IPS DF 6.9 (cell line): ENCODE measurements around the gene TMEM221.

Experiments used
- DNase-seq: peaks from one replicate; pipeline ENCODE4 v3.0.0-alpha.2; 2013; ENCODE audit warnings: low read depth, low spot score
- H3K27ac ChIP-seq: one replicate; pipeline ENCODE4 v1.5.1; 2013; ENCODE audit warnings: low read length, control low read depth
- H3K27me3 ChIP-seq: 2 replicates; pipeline ENCODE4 v1.6.1; 2013; ENCODE audit warnings: mild to moderate bottlenecking, low read length; ENCODE audit not compliant: control insufficient read depth, insufficient read depth
- H3K36me3 ChIP-seq: 2 replicates; pipeline ENCODE4 v1.6.1; 2013; ENCODE audit warnings: low read length; ENCODE audit not compliant: control insufficient read depth, insufficient read depth
- H3K4me1 ChIP-seq: 2 replicates; pipeline ENCODE4 v1.6.1; 2013; ENCODE audit warnings: low read length; ENCODE audit not compliant: control insufficient read depth, insufficient read depth
- H3K4me3 ChIP-seq: 2 replicates; pipeline ENCODE4 v1.5.1; 2013; ENCODE audit warnings: mild to moderate bottlenecking, low read length
- H3K9me3 ChIP-seq: 2 replicates; pipeline ENCODE4 v1.6.1; 2013; ENCODE audit warnings: low read length, inconsistent platforms; ENCODE audit not compliant: control insufficient read depth, insufficient read depth
- WGBS: extraction: QIAGEN DNeasy Blood & Tissue Kit; methylation state at CpG from one replicate; pipeline ENCODE4 v1.1.7; 2013; ENCODE audit warnings: mixed read lengths, missing lambda C conversion rate; ENCODE audit not compliant: insufficient read length, insufficient coverage; 5-methylcytosine and 5-hydroxymethylcytosine counted together

Gene TMEM221

DNA sequence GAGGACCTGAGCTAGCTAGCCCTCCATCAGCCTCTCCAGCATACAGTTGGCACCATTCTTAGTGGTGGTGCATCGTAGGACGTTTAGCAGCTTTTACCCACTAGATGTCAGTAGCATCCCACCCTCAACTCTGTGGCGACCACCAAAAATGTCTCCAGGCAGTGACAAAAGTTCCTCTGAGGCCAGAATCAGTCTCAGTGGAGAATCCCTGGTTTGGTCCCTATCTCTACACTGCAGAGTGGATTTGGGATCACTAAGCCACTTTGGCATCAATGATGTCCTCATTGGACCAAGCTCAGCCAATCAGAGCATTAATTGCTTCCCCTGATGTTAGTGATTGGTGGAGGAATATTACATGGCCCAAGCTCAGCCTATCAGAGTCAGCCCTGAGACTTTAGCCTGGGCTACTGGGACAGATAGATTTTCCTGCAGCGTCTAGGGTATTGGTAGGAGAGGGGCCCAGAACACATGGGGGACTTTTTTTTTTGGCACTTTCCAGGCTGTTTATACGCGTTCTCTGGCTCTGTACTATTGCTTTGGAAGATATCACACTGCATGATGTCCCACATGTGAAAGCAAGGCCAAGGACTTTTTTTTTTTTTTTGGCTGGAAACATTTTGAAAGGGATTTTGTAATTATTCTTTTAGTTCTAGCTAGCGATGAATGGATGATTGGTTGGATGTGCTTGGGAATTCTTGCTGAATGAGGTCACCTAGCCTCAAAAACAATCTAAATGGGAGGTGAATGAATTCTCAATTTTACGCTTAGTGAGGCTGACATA is 7.0 kb downstream of the TMEM221 start:
- H3K27me3 ChIP-seq, result no peaks in the 10 kb centered on the region
- H3K4me3 ChIP-seq, result no peak overlapping the region
- H3K27ac ChIP-seq, result no peak overlapping the region
- no peak for DNase-seq
- no CpG with 5 or more reads among the region's 8 CpGs for WGBS
- no peaks in the 10 kb centered on the region for H3K36me3 ChIP-seq
- H3K4me1 ChIP-seq, result no peaks in the 10 kb centered on the region
- no peaks in the 10 kb centered on the region for H3K9me3 ChIP-seq

DNA sequence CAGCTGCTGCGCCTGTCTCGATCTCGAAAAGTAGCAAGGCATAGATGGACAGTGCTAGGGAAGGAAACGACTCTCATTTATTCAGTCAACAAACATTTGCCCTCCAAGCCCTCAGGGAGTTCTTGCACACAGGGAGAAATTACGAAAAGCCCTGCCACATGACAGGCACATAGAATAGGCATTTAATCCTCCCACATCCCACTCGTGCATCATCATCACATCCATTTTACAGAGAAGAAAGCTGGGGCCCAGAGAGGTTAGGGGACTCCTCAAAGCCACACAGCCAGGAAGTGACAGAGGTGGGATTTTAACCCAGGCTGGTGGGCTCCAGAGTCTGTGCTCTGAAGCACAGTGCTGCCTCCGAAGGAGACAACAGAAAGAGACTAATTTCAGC is 11.6 kb downstream of the TMEM221 start:
- no peak for DNase-seq
- no peaks in the 10 kb centered on the region for H3K36me3 ChIP-seq
- no CpG with 5 or more reads among the region's 7 CpGs for WGBS

DNA sequence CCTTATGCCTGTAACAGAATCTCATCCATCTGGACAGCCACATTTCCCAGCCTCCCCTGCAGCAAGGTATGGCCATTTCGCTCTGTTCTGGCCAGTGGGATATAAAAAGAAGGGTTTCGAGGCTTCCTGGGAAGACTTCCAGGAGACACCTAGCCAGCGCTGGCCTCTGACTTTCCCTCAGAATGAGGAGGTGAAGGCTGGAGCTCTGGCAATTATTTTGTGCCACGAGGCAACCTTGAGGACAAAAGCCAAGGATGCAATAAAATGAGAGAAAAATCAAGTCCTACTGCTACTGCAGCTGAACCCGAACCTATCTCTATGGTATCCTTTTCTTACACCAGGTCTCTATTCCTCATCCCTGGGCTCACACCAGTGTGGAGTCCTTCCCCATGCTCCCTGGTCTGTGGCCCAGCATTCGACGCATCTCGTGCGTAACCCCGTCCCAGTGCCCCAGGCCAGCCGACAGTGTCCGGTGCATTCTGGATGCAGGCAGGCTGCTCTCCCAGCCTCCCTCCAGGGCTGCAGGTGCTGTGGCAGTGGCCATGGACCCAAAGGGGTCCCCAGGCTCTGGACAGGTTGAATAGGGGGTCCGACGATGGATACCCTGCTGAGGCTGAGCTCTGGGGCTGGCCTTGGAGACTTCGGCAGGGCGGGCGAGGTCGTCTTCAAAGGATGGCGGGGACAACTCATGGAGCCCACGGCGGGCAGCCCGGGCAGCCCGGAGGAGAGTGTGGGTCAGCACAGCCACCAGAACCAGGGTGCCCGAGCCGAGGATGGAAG is 12.2 kb downstream of the TMEM221 start:
- no CpG with 5 or more reads among the region's 25 CpGs for WGBS
- Histone ChIP-seq H3K27ac (no peak overlapping the region), H3K36me3 (no peaks in the 10 kb centered on the region), H3K4me1 (no peaks in the 10 kb centered on the region), H3K27me3 (no peaks in the 10 kb centered on the region), H3K9me3 (no peaks in the 10 kb centered on the region), H3K4me3 (no peak overlapping the region)
- DNase-seq, result no peak

More for the DNA sequence above, 11.6 kb downstream of the TMEM221 start:
- Histone ChIP-seq H3K4me3 (no peak overlapping the region), H3K27ac (no peak overlapping the region), H3K9me3 (no peaks in the 10 kb centered on the region), H3K4me1 (no peaks in the 10 kb centered on the region), H3K27me3 (no peaks in the 10 kb centered on the region)

DNA sequence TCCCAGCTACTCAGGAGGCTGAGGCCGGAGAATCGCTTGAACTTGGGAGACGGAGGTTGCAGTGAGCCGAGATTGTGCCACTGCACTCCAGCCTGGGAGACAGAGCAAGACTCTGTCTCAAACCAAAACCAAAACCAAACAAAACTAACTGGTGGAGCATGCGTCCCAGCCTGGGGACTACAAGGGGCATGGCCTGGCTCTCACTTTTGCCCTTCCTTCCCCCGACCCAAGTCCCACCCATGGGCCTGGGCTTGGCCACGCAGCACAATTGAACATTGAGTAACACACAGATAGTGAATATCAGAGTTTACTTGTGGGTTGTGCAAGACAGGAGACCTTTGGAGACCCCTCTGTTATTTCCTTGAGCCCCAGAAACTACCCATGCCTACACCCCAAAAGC is 13.2 kb downstream of the TMEM221 start:
- Histone ChIP-seq H3K36me3 (no peaks in the 10 kb centered on the region), H3K4me1 (no peaks in the 10 kb centered on the region), H3K4me3 (no peak overlapping the region), H3K27ac (no peak overlapping the region), H3K27me3 (no peaks in the 10 kb centered on the region), H3K9me3 (no peaks in the 10 kb centered on the region)
- no CpG with 5 or more reads among the region's 7 CpGs for WGBS
- no peak for DNase-seq

DNA sequence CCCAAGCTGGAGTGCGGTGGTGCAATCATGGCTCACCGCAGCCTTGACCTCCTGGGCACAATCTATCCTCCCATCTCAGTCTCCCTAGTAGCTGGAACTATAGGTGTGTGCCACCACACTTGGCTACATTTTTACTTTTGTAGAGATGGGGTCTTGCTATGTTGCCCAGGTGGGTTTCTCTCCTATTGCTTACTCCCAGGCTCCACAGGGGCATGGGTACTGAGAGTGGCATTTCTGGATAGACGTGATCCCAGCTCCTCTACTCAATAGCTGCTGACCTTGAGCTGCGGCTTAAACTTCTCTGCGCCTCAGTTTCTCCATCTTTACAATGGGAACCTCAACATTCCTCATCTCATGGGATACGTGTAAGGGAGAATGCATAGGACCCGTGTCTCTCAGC is 17.1 kb downstream of the TMEM221 start:
- Histone ChIP-seq H3K4me1 (no peaks in the 10 kb centered on the region), H3K4me3 (no peak overlapping the region), H3K9me3 (no peaks in the 10 kb centered on the region), H3K36me3 (no peaks in the 10 kb centered on the region), H3K27me3 (no peaks in the 10 kb centered on the region), H3K27ac (no peak overlapping the region)
- DNase-seq, result no peak
- no CpG with 5 or more reads among the region's 7 CpGs for WGBS

DNA sequence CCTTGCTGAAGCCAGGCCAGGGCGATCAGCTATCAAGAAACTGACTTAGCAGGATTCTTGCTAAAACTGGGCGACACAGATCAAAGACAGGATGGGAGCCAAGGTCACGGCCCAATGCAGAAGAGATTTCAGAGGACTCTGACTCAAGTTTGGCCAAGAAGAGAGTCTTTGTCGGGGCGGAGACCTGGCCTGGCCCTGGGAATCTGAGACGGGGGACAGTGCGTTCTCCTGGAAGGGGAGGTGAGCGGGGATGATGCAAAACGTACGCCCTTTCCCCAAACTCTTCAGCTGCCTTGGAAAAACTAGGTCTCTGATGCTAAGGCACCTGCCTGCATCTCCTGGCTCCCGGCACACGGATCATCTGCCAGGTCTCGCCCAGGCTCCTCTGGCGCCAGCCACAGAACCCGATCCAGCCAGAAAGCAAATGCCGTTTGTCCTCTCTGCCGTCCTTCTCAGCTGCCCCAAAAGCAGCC is 18.8 kb downstream of the TMEM221 start:
- no CpG with 5 or more reads among the region's 17 CpGs for WGBS

DNA sequence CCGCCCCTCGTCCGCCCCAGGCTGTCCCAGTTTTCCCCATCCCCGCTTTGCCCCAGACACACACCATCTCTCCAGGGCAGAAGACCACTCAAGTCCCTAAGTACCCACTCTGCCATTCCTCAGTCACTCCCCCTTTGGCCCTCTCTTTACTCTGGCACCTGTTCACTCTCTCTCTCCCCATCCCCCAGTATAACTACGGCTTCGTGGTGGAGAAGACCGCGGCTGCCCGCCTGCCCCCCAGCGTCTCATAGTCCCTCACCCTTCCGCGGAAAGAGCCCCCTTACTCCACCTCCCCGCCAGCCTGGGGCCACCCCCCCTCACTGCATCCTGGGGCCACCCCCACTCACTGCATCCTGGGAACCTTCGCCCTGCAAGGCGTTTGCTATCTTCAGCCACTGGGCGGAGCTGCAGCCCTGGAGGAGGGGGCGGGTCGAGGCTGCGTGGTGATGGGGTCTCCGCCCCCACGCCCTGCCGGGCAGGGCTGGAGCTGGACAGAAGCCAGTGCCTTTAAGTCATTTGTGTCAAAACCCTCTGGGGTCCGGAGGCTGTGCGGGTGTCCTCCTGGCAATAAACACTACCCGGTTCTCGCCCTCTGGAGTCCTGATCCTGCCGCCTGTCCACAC is 23.6 kb downstream of the TMEM221 start:
- peak overlapping the region; percentile 18; the same call in 1 of the 2 replicates for H3K4me3 ChIP-seq

More for the DNA sequence above, 18.8 kb downstream of the TMEM221 start:
- Histone ChIP-seq H3K9me3 (no peaks in the 10 kb centered on the region), H3K36me3 (no peaks in the 10 kb centered on the region), H3K4me1 (no peaks in the 10 kb centered on the region), H3K27ac (no peak overlapping the region), H3K4me3 (no peak overlapping the region), H3K27me3 (no peaks in the 10 kb centered on the region)
- no peak for DNase-seq

DNA sequence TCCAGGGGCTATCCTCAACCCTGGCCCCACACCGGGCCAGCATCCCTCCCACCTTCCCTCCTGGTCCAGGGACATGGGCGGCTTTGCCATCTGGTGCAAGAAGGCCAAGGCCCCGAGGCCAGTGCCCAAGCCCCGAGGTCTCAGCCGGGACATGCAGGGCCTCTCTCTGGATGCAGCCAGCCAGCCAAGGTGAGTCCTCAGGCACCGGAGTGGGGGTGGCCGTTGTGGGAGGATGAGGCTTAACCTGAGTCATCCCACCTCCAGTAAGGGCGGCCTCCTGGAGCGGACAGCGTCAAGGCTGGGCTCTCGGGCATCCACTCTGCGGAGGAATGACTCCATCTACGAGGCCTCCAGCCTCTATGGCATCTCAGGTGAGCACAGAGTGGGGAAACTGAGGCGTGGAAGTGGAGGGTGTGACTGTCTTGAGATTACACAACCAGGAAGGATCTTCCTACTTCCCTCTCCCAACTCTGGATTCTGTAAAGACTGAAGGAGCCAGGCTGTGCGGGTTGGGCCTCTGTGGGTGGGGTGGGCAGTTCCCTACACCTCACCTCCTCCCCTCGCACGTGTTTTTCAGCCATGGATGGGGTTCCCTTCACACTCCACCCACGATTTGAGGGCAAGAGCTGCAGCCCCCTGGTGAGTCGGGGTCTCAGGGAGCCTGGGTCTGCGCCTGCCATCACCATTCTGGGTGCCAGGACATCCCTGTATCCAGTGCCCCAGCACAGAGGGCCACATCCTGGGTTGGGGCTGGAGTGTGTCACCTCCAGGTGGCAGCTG is 24.8 kb downstream of the TMEM221 start:
- Histone ChIP-seq H3K9me3 (no peaks in the 10 kb centered on the region), H3K27me3 (no peaks in the 10 kb centered on the region), H3K27ac (no peak overlapping the region), H3K36me3 (no peaks in the 10 kb centered on the region), H3K4me3 (no peak overlapping the region), H3K4me1 (0 out of 2 replicates have a peak, but pooled peaks cover 2% of the 10 kb centered on the region)
- WGBS, result no CpG with 5 or more reads among the region's 20 CpGs
- DNase-seq, result no peak

More for the DNA sequence above, 23.6 kb downstream of the TMEM221 start:
- 0 out of 2 replicates have a peak, but pooled peaks cover 2% of the 10 kb centered on the region for H3K4me1 ChIP-seq
- H3K36me3 ChIP-seq, result no peaks in the 10 kb centered on the region
- no peaks in the 10 kb centered on the region for H3K9me3 ChIP-seq
- WGBS, result no CpG with 5 or more reads among the region's 27 CpGs
- H3K27ac ChIP-seq, result no peak overlapping the region
- DNase-seq, result no peak
- no peaks in the 10 kb centered on the region for H3K27me3 ChIP-seq

DNA sequence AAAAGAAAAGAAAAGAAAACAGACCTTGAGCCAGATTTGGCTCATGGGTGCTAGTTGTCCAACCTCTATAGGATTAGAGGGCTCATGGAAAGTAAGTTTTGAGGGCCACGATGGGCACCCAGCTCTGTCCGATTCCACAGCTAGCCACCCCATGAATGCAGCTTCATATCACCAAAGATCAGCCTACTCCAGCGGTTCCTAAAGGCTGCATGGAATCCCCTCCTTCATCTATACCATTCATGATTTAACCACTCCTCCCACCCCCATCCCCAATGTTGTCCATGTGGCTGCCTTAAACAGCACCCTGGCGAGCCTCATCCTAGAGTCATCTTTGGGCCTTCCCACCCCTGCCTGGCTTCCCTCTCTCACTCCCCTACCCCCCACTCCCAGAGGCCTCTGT is 26.5 kb downstream of the TMEM221 start:
- 0 out of 2 replicates have a peak, but pooled peaks cover 2% of the 10 kb centered on the region for H3K4me1 ChIP-seq
- no peak for DNase-seq
- no peak overlapping the region for H3K27ac ChIP-seq
- H3K27me3 ChIP-seq, result no peaks in the 10 kb centered on the region
- H3K36me3 ChIP-seq, result no peaks in the 10 kb centered on the region
- no peaks in the 10 kb centered on the region for H3K9me3 ChIP-seq
- no peak overlapping the region for H3K4me3 ChIP-seq
- no CpG with 5 or more reads among the region's 4 CpGs for WGBS
